ENCODE results near the gene C1orf35.
A peak's percentile ranks its signal among the peaks of the same experiment; 100 is the strongest.

C1orf35 gene

DNA sequence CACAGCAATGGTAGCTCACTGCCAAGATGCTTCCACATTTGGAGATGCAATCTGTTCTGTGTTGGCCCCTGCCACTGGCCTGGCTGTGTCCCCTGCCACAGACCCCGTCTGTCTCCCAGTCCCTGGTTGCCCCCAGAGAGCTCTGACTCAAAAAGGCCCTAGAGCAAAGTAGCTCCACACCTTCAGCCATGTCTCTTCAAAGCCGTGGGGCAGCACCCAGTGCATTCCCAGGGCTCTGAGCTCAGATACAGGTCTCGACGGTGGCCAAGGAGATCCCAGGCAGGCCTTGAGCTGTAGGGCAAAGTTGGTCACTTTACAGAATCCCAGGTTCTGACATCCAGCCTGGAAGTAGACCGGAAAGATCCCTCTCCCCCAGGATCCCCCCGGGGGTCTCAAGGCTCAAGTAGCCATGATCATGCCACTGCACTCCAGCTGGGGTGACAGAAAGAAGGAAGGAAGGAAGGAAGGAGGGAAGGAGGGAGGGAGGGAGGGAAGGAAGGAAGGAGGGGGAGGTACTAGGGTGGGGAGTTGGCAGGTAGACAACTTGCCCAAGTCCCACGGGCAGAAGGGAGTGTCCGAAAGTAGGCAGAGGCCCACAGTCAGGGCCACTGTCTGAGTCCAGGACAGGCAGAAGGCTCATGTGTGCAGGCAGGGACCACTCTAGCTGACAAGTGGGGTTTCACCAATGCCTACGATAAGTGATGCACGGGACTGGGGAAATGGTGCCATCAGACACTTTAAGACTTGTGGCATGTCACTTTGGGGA lies 25.4 kb downstream of the C1orf35 start:
- DNase-seq = no peak

DNA sequence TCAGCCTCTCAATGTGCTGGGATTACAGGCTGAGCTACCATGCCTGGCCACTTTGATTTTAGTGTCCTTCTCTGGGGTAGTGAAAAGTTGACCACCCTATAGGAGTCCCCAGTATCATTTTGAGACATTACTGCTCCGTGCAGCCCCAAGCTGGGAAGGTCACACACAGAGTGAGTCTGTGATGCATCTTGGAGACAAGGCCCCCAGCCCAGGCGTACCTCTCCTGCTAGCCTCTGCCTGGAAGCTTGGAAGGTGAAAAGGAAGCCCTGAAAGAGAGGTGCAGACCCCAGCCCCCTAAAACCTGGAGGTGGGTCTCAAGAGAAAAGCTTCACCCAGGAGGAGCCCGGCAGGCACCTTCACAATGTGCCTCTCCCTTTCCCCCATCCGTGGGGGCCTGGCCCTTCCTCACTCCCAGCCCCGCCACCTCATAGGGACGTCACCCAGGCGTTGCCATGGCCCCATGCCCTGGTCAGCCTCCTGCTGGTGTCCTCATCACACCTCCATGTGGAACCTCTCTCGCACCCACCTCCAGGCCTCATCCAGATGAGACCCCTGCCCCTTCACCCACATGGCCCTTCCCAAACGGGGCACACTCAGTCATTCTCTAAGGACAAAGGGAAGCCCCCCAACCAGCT lies 26.2 kb downstream of the C1orf35 start:
- no peak for DNase-seq

DNA sequence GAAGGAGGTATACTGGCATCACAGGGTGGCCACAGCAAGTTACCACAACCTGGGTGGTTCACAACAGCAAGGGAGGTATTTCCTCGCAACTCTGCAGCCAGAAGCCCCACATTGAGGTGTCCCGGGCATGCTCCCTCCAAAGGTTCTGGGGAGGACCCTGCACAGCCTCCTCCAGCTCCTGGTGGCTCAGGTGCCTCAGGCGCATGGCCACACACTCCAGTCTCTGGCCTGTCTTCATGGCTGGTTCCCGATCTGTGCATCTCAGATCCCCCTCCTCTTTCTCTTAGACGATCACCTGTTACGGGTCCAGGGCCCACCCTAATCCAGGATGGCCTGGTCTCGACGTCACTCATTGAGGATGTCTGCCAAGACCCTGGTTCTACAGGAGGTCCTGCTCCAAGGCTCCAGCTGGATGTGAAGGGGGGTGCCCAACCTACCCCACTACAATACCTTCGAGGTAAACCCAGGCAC lies 27.3 kb downstream of the C1orf35 start:
- DNase-seq = no peak

DNA sequence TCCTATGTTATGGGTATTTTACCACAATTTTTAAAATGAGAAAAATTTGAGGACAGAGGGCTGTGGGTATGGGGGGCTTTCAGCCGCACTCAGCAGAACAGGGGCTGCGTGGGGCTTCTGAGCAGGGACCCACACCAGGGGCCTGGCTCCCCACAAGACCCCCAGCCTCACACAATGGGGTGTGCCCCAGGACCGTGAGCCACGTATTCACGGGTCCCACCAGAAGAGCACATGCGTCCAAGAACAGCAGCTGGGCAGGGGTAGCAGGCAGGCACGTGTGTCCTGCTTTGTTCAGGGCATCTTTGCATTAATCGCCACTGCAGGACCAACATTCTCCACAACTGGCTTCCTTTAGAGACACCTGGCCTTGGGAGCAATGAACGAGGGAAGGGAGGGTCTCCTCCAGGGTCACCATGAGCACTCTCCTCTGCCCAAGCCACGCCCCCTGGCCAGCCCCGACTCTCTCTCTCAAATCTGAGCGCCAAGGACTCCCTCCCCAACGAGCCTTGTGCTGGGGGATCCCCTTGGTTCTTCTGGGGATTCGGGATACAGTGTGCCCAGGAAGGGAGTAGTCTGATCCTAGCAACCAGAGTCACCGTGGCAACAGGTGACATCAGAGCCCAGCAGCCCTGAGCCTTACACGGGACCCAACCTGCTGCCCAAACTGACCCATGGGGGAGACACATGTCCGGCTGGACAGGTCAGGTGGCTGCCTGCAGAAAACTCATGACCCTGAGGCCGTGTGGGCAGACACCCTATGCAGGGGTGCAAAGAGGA lies 28.0 kb downstream of the C1orf35 start:
- no peak for DNase-seq

DNA sequence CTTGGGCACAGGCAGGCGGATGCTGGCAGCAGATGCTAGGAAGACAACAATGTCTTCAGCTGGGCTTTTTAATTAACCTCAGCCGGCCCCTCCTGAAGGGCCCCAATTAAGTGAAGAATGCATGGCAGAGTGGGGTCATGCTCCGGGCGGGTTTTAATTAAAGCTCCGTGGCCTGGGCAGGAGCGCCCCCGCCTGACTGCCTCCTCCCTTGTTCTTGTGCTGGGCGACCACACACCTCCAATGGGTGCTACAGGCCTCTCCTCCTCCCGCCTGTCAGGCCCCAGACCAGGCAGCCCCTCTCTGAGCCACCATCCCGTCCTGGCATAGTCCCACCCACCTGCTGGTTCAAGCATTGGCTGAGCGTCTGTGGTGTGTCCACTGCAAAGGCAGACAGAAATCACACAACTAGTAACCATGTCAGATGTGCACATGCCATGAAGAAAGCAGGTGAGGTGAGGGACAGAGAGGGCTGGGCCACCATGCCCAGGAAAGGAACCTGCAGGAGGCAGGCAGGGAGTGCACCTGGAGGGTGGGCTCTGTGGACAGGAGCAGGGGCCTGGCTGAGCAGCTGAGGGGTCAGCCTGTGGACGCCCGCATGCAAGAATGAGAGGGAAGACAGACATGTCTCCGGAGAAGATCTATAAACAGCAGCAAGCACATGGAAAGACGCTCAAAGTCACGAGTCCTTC lies 29.1 kb downstream of the C1orf35 start:
- DNase-seq = peak; percentile 37

DNA sequence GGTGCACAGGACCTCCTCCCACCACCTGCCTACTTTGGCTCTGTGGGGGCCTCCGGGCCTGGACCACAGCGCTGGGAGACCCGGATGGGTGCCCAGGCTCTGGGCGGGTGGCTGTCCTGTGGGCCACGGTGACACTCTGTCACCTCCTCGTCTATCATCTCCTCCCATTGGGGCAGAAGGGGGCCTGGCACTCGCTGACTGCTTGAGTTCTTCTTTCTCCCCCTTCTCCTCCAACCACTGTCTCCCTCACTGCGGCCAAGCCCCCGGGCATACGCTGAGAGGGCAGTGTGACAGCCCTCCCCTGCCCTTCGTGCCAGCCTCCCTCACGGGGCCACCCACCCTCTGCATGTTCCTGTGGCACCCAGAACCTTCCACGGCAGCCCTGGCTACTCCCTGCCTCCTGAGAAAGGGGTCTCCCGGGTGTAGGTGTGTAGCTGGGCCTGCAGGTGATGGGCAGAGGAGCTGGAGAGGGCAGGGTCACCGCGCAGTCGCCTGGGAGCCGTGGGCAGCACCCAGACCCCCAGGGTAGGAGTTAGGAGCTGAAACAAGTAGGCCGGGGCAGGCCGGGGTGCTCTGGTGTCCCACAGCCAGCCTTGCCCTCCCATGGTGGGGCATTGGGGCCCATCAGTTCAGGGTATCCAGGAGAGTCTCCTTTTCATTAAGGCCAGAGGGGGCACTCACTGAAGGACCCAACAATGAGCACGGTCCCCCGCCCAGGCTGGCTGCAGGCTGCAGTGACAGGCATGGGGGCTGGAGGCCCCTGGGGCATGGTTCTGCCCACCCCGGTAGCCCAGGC lies 29.9 kb downstream of the C1orf35 start:
- no peak for DNase-seq

DNA sequence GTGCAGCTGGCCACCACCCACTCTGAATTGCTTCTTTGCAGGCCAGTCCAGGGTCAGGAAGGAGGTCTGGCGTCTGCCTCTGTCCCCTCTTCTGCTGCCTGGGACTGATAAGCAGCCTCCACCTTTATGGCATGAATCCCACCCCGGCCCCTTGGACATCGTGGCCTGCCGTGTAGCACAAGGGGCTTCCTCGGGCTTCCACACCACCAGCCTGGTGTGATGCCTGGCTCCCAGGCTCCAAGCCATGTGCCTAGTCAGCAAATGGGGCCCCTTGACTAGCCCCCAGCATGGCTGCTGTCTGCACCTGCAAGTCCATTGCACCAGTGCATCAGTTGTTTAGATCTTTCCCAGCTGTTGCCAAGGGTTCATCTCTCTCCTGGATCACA lies 30.5 kb downstream of the C1orf35 start:
- no peak for DNase-seq

DNA sequence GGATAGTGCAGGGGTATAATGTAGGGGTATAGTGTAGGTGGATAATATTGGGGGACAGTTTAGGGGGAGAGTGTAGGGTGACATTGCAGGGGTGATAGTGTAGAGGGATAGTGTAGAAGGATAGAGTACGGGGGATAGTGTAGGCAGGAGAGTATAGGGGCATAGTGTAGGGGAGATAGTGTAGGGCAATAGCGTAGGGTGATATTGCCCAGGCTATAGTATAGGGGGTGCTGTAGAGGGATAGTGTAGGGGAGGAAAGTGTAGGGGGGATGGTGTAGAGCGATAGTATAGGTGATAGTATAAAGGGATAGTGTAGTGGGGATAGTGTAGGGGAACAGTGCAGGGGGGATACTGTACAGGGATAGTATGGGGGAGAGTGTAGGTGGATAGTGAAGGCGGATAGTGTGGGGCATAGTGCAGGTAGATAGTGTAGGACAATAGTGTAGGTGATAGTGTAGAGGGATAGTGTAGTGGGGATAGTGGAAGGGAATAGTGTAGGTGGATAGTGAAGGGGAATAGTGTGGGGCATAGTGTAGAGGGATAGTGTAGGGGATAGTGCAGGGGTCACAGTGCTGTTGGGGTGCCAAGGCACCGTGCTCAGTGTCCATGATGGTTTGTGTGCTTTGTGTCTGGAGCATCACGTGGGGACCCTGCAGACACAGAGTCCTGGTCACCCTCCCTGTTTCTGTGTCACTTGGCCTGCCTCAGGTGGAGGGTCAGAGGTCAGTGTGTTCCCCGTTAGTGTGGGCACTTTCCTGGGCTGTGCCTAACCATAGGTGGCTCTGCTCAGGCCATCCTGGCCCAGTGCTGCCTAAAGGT lies 31.1 kb downstream of the C1orf35 start:
- DNase-seq = no peak

DNA sequence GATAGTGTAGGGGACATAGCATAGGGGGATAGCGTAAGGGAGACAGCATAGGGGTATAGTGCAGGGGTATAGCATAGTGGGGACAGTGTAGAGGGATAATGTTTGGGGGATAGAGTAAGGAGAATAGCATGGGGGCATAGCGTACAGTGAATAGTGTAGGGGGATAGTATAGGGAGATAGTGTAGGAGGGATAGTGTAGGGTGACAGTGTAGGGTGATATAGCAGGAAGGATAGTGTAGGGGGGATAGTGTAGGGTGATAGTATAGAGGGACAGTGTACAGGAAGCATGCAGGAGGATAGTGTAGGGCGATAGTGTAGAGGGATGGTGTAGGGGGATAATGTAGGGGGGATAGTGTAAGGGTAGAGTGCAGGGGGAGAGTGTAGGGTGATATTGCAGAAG lies 32.3 kb downstream of the C1orf35 start:
- DNase-seq = no peak

DNA sequence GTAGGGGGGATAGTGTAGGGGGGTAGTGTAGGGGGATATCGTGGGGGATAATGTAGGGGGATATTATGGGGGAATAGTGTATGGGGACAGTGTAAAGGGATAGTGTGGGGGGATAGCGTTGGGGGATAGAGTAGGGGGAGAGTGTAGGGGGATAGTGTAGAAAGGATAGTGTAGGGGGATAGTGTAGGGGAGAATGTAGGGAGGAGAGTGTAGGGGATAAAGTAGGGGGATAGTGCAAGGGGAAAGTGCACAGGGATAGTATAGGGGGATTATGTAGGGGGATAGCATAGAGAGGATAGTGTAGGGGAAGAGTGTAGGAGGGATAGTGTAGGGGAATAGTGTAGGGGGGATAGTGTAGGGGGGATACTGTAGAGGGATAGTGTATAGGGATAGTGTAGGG lies 33.0 kb downstream of the C1orf35 start:
- no peak for DNase-seq

DNA sequence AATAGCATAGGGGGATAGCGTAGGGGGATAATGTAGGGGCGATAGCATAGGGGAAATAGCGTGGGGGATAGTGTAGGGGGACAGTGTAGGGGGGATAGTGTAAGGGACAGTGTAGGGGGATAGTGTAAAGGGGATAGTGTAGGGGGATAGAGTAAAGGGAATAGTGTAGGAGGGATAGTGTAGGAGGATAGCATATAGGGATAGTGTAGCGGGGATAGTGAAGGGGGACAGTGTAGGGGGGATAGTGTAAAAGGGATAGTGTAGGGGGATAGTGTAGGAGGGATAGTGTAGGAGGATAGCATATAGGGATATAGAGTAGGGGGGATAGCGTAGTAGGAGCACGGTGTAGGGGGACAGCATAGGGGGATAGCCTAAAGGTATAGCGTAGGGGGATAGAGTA lies 34.8 kb downstream of the C1orf35 start:
- no peak for DNase-seq

DNA sequence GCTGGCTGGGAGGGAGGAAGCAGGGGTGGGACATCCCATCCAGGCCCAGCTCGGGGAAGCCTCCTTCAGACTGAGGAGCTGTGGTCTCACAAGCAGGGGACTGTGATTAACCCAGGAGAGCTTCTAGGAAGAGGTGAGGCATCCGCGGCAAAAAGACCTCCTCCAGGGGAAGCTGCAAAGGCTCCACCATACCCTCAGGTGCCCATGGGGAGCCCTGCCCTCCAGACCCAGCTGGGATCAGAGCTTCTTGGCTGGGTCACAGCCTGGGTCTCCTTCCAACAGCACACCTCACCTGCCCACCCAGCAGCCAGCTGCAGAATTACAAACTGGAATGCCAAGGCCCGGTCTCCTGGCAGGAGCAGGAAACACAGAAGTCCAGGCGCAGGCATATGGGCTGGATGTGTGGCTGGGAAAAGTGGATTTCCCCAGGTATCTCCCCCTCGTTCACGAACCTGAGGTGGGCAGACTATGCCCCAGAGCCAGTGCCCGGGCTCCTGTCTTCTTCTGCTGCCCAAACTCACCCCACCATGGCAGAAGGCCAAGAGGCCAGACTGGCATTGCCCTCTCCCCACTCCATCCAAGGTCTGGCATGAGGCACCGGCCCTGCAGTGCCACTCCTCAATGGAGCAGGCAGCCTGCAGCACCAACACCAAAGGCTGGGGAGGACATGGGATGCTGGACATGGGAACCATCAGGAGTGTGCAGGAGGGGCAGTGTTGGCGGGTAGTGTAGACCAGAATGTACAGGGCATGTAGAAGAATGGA lies 36.1 kb downstream of the C1orf35 start:
- no peak for DNase-seq

DNA sequence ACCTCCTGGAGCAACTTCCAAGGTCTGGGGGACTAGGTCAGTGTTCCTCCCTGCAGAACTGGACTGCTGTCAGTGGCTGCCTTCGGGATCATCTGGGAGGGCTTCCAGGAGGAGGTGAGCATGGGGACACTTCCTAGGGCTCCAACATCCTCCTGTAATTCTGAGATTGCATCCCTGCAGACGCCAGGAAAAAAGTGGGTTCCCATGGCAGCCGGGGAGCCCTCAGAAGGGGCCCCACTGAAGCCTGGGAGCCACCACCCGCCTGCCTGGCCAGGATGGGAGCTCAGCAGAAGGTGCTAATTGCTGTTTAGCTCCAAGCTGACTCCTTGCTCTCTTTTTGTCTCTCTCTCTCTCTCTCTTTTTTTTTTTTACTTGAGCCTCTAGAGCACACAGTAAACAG lies 36.7 kb downstream of the C1orf35 start:
- DNase-seq = no peak

DNA sequence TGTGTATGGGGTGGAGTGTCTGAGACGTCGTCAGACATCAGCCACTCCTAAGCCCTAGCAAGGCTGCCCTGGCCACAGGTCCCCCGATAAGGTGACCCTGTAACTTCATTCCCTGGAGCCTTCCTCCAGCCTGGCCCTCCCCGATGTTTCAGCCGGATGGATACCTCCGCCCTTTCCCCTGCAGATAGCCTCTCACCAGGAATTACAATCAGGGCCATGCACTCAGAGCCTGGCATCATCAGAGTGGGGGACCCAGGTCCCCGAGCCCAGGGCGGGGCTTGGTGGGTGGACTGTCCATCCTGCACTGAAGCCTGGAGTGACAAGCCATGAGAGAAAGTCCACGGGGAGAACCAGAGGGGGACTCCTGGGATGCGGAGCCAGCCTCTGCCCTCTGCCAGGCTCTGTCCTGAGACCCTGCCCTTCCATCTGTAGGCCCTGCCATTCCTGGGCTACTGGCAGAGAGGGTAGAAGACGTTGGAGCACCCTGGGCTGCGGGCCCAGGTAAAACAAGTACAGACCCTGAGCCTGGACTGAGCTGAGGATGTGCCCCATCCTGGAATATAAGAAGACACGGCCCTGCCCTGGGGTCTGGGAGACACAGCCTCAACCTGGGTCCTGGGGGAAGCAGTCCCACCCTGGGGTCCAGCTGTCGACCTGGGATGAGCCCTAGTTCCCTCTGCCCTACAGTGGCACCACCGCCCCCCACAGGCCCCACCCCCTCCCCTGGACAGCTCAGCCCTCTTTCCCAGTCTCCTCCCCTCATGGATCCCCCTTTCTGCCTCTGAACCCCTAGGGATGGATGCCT lies 37.4 kb downstream of the C1orf35 start:
- no peak for DNase-seq

DNA sequence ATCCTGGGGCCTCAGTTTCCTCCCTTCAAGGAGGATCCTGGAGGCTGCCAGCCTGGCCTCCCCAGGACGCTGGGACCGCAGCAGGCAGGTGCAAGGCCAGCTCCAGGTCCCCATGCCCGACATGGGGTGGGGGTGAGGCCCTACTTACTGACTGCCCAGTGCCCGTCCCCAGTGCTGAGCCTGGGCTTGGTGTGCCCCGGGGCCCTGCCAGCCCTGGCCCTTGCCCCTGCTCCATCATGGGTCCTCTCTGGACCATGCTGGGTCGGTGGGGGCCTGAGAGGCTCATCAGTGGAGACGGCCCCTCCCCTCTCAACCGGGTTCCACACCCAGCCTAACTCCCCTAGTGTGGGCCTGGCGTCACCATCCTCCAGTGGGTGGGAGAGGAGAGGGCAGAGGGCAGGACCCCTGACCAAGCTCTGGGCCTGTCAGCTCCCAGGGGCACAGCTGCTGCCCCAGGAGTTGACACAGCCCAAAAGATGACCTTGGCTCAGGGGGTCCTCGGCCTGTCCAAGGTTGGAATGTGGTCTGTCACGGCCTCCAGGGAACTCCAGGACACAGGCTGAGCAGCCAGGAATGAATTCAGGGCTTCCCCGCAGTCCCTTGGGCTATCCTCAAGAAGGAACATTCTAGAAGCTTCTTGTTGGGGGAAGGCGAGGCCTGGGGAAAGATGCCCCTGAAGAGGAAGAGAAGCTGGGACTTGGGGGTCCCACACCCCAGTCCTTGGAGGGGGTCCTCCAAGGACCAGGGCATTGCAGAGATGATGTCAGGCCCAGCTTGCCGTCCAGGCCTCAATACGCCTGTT lies 38.2 kb downstream of the C1orf35 start:
- no peak for DNase-seq

DNA sequence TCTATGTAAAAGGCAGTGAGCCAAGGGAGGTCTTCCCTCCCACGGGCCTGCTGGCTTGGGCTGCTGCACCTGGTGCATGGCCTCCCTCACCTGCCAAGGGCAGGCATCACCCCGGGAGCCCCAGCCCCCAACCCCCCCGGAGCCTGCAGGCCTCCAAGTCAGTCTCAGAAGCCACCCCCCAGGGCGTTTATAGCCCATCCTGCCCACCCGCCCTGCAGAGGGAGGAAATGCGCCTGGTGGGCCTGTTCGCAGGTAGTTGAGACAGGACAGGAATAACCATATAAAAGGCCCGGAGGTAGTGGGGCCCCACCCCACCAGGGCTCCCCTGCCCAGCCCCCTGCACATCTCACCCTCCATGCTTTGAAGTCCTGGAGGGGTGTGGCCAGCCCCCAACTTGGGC lies 38.8 kb downstream of the C1orf35 start:
- no peak for DNase-seq

DNA sequence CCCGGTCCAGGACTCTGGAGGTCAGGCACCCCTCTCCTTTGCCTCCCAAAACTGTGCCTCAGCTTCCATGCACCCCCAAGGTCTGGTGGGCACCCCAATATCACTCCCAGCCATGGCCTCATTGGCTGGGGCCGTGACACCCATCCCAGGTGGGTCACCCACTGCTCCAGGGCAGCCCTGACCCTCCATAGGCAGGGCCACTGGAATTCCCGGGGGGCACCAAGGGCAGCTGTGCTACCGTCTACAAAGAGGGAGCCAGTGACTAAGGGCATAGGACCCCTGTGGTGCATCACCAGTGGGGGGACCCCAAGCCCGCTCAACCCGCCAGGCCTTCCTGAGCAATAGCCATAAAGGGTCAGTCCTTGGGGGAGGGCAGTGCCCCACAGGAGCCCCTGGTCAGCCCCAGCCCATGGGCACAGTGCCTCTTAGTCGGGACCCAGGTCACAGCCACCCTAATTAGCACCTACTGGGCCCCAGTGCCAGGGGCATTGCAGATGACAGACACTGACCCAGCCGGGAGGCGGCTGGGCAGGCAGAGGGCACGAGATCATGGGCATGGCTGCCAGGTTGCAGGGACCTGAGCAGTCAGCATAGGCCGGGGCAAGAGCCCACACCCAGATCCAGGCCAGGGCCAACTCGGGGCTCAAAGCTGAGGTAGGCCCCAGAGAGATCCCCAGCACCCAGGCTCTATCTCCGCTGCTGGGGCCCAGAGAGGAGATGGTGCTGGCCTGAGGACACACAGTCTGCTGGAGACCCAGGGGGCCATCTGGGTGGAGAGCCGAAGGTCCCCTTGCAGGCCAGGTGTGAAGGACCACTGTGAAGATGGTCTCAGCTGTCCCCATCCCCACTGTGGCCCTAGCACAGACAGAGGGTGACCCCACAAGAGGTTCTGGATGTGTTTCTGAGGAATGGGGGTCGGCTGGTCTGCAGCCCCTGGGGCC lies 39.6 kb downstream of the C1orf35 start:
- no peak for DNase-seq

DNA sequence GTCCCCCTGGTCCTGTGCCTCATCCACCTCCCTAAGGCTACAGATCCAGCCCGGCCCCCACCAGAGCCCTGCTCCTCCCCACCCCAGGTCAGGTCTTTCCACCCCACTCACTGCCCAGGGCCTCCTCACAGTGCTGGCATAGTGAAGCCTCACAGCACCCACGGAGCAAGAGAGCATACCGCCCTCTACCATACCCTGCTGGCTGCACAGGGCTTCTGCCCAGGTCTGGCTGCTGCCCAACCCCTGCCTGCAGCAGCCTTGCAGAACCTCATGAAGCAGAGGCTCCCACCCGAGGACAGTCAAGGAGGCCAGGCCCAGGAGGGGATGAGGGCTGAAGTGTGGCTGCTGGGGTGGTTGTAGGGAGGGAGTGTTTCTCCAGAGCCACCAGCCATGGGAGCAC lies 40.3 kb downstream of the C1orf35 start:
- DNase-seq = no peak

Data from NCI-H1436 (cell line).